IPS-18a (cell line): Measurements from ENCODE around the gene CPD.
"Not testable (repeated sequence)": the region's sequence is repeated elsewhere in the genome, so short reads cannot be mapped to it uniquely, and the experiment has no call there.

Experiments
- H3K27ac ChIP-seq: one replicate; pipeline ENCODE4 v1.5.1; 2013; ENCODE audit warnings: low read length
- H3K27me3 ChIP-seq: one replicate; pipeline ENCODE4 v1.6.1; 2013; ENCODE audit warnings: mild to moderate bottlenecking, low read length; ENCODE audit not compliant: control insufficient read depth, insufficient read depth
- H3K36me3 ChIP-seq: one replicate; pipeline ENCODE4 v1.6.1; 2013; ENCODE audit warnings: low read depth, low read length; ENCODE audit not compliant: control insufficient read depth
- H3K4me1 ChIP-seq: one replicate; pipeline ENCODE4 v1.6.1; 2013; ENCODE audit warnings: low read depth, low read length; ENCODE audit not compliant: control insufficient read depth
- H3K4me3 ChIP-seq: one replicate; pipeline ENCODE4 v1.5.1; 2013; ENCODE audit warnings: low read length
- H3K9ac ChIP-seq: one replicate; pipeline ENCODE4 v1.6.1; 2013; ENCODE audit warnings: mild to moderate bottlenecking, low read length, moderate library complexity
- H3K9me3 ChIP-seq: one replicate; pipeline ENCODE4 v1.6.1; 2013; ENCODE audit warnings: low read depth, low read length; ENCODE audit not compliant: control insufficient read depth

CPD gene

DNA sequence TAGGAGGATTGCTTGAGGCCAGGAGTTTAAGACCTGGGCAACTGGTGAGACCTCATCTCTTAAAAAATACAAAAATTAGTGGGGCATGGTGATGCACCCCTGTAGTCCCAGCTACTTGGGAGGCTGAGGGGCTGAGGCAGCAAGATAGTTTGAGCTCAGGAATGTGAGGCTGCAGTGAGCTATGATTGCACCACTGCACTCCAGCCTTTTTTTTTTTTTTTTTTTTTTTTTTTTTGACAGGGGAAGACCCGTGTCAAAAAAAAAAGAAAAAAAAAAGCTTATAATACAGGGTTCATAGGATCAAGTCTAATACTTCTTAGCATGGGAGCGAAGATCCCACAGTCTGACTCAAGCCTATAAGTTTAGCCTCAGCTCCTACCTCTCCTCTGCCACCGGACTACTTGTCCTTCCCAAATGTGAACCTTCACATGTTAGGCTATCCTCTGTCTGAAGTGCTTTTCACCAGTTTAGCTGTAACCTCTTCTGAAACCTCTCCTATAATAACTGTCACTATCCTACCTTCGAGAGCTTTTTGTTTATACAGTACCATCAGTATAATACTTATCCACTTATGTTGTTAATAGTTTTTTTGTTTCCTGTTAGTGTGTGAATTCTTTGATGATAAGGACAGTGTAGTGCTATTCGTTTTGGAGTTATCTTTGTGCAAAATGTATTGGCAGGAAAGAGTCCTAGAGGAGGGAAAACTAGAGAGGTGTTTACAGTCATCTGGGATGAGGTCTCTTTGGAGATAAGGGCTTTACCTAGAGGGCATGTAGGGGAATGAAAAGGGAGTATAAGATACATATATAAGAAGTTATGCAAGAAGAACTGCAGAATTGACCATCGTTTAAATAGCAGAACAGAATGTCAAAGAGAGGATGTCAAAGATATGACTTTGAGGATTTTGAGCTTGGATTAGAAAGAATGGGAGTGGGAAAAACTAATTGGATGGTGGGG lies 15.5 kb downstream of the CPD start:
- Histone ChIP-seq H3K9ac (no peak overlapping the region), H3K4me1 (no peaks in the 10 kb centered on the region), H3K9me3 (no peaks in the 10 kb centered on the region), H3K27me3 (no peaks in the 10 kb centered on the region), H3K4me3 (no peak overlapping the region), H3K27ac (no peak overlapping the region), H3K36me3 (no peaks in the 10 kb centered on the region)

DNA sequence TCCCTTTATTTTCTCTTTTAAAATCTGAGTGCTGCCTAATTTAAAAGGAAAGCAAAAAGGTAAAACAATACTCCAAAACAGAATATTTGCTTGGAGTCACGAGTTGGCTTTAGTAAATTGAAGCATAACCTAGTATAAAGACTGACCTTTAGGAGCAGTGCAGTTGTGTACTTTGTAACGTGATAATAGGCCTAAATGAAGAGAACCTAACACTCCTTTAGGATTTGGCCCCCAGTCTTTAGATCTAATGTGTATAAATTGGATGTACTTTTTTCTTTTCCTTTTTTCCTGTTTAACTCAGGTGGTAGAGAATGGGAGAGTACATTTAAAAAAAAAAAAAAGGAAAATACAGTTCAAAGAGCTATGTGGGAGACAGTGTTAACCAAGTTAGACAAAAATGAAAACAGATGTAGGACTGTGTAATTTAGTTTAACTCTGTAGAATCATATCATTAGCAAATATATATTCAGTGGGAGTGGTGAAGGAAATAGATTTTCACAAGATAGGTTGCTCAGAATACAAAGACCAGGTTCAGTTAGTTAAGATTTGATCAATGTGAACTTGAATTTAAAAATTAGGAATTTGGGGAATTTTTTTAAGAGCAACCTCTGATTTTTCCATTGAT lies 16.8 kb downstream of the CPD start:
- H3K27ac ChIP-seq = no peak overlapping the region
- H3K9me3 ChIP-seq = no peaks in the 10 kb centered on the region

DNA sequence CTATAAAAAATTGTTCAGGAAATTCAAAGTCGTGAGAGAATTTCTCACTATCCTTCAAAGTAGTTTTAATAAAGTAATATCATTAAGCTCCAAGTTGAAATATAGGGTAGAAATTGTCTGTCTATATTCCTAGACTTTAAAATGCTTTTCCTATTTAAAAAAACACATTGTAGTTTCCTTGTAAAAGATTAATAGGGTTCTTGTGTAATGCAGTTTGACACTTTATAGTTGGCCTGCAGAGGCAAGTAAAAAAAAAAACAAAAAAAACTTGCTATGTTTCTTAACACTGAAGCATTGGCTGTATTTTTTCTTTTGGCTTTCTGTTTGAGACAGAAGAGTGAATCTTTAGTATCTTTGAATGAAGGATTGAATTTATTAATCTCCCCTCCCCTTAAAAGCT lies 17.4 kb downstream of the CPD start:
- Histone ChIP-seq H3K27me3 (no peaks in the 10 kb centered on the region), H3K36me3 (no peaks in the 10 kb centered on the region), H3K4me3 (no peak overlapping the region), H3K27ac (no peak overlapping the region), H3K4me1 (no peaks in the 10 kb centered on the region), H3K9me3 (no peaks in the 10 kb centered on the region), H3K9ac (no peak overlapping the region)

More for the DNA sequence above, 16.8 kb downstream of the CPD start:
- H3K36me3 ChIP-seq = no peaks in the 10 kb centered on the region
- no peaks in the 10 kb centered on the region for H3K27me3 ChIP-seq
- H3K4me1 ChIP-seq = no peaks in the 10 kb centered on the region
- no peak overlapping the region for H3K4me3 ChIP-seq
- H3K9ac ChIP-seq = no peak overlapping the region

DNA sequence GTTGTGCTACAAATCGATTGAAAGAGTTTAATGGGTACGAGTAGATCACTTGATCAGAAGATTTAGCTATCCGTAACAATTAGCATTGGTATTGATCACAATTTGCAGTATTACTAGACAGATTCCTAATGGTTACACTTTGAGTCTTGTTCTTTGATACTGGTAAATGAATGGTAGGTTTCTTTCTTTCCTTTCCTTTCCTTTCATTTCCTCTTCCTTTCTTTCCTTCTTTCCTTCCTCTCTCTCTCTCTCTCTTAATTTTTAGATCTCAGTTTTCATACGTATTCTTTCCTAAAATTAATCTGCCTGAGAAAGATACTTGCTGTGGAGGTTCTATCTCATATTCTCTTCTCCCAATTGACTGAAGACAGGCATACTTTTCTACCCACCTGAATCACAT lies 17.9 kb downstream of the CPD start:
- Histone ChIP-seq H3K36me3 (no peaks in the 10 kb centered on the region), H3K4me1 (no peaks in the 10 kb centered on the region), H3K9me3 (no peaks in the 10 kb centered on the region), H3K27me3 (no peaks in the 10 kb centered on the region), H3K4me3 (no peak overlapping the region), H3K27ac (no peak overlapping the region), H3K9ac (no peak overlapping the region)

DNA sequence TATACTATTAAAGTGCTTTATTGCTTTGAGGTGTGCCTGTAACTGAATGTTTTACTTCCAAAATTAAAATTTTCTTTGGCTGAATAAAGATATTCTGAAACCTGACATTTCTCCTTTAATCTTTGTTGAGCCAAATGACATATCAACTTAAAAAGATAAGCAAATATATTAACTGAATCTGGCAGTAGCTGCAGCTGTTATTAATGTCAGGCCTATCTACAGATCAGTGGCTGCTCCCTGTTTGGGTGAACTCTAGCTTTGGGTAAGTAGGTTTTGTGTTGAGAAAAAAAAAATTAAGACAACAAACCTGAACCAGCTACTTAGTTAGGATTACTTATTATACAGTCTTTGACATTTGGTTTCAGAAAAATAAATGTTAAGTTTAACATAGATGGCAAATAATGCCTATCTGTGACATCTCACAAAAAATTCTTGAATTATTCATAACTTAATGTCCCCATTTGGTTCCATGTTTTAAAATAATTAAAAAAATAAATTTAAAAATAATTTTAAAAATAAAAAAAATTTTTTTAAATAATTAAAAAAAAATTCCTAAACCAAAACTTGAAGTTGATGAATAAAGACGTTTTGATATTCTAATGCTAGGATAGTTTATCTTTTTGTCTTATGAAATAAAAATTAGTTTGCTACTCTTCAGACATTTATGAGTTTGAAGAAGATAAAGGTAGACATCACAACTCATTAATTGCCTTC lies 19.8 kb downstream of the CPD start:
- Histone ChIP-seq H3K9me3 (no peaks in the 10 kb centered on the region), H3K4me3 (no peak overlapping the region), H3K36me3 (no peaks in the 10 kb centered on the region), H3K27ac (no peak overlapping the region), H3K4me1 (no peaks in the 10 kb centered on the region), H3K9ac (no peak overlapping the region), H3K27me3 (no peaks in the 10 kb centered on the region)

DNA sequence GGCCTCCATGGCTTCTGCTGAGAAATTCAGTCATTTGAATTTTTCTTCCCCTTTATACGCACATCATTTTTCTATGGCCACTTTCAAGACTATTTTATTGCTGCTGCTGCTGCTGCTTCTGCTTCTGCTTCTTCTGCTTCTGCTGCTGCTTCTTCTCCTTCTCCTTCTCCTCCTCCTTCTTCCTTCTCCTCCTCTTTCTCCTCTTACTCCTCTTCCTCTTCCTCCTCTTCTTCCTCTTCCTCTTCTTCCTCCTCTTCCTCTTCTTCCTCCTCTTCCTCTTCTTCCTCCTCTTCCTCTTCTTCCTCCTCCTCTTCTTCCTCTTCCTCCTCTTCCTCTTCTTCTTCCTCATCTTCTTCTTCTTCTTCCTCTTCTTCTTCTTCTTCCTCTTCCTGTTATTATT lies 22.4 kb downstream of the CPD start:
- no peak overlapping the region for H3K4me3 ChIP-seq
- peaks cover 15% of the 10 kb centered on the region for H3K4me1 ChIP-seq
- H3K9me3 ChIP-seq = no peaks in the 10 kb centered on the region
- no peaks in the 10 kb centered on the region for H3K27me3 ChIP-seq
- no peaks in the 10 kb centered on the region for H3K36me3 ChIP-seq
- no peak overlapping the region for H3K9ac ChIP-seq
- H3K27ac ChIP-seq = no peak overlapping the region

DNA sequence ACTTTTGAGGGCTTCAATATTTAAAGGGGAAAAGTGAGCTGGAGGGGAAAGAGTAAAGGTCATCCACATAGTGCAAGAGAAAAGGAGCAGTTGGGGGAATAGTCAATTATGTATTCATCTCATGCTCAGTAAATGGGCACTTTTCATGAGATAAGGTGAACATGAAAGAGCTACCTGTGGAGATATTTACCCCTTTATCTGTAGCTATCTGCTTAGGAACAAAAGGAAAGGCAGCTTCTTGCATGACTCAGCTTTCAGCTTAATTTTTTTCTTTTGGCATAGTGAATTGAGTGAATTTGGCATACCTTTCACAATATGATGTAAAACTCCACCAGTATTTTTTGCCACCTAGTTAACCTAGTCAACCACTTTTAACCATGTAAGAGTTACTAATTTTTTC lies 26.4 kb downstream of the CPD start:
- Histone ChIP-seq H3K36me3 (no peaks in the 10 kb centered on the region), H3K9me3 (no peaks in the 10 kb centered on the region), H3K9ac (peak overlapping the region; percentile 50), H3K27ac (peak overlapping the region; percentile 61), H3K27me3 (no peaks in the 10 kb centered on the region), H3K4me1 (peaks cover 17% of the 10 kb centered on the region), H3K4me3 (peak overlapping the region; percentile 50)

DNA sequence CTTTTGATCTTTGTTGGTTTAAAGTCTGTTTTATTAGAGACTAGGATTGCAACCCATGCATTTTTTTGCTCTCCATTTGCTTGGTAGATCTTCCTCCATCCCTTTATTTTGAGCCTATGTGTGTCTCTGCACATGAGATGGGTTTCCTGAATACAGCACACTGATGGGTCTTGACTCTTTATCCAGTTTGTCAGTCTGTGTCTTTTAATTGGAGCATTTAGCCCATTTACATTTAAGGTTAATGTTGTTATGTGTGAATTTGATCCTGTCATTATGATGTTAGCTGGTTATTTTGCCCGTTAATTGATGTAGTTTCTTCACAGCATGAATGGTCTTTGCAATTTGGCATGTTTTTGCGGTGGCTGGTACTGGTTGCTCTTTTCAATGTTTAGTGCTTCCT lies 31.9 kb downstream of the CPD start:
- not testable (repeated sequence) for H3K9ac ChIP-seq, H3K9me3 ChIP-seq, H3K36me3 ChIP-seq, H3K4me3 ChIP-seq, H3K4me1 ChIP-seq, H3K27ac ChIP-seq, H3K27me3 ChIP-seq

DNA sequence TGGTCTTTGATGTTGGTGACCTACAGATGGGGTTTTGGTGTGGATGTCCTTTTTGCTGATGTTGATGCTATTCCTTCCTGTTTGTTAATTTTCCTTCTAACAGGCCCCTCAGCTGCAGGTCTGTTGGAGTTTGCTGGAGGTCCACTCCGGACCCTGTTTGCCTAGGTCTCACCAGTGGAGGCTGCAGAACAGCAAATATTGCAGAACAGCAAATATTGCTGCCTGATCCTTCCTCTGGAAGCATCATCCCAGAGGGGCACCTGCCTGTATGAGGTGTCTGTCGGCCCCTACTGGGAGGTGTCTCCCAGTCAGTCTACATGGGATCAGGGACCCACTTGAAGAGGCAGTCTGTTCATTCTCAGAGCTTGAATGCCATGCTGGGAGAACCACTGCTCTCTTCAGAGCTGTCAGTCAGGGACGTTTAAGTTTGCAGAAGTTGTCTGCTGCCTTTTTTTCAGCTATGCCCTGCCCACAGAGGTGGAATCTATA lies 33.3 kb downstream of the CPD start:
- not testable (repeated sequence) for H3K27ac ChIP-seq, H3K36me3 ChIP-seq, H3K4me1 ChIP-seq

DNA sequence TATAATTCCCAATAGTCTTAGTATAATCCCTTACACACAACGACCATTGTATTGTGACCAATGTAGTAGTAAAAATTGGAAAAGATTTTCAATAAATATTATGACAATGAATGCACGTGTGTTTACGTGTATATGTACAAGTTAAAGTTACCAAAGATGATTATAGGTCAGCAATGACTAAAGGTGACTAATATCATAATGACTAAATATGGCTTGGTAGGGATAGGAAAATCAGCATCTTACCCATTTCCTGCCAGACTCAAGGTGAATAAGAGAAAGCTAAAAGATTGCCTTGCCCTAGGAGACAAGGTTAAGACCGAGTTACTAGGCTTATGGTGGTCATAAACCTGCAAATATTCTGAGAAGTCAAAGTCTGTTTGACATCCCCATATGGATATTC lies 34.4 kb downstream of the CPD start:
- no peaks in the 10 kb centered on the region for H3K4me1 ChIP-seq
- H3K9me3 ChIP-seq = no peaks in the 10 kb centered on the region
- H3K9ac ChIP-seq = no peak overlapping the region
- H3K36me3 ChIP-seq = no peaks in the 10 kb centered on the region
- H3K4me3 ChIP-seq = no peak overlapping the region
- no peaks in the 10 kb centered on the region for H3K27me3 ChIP-seq
- no peak overlapping the region for H3K27ac ChIP-seq

More for the DNA sequence above, 33.3 kb downstream of the CPD start:
- not testable (repeated sequence) for H3K4me3 ChIP-seq, H3K9me3 ChIP-seq, H3K27me3 ChIP-seq, H3K9ac ChIP-seq

DNA sequence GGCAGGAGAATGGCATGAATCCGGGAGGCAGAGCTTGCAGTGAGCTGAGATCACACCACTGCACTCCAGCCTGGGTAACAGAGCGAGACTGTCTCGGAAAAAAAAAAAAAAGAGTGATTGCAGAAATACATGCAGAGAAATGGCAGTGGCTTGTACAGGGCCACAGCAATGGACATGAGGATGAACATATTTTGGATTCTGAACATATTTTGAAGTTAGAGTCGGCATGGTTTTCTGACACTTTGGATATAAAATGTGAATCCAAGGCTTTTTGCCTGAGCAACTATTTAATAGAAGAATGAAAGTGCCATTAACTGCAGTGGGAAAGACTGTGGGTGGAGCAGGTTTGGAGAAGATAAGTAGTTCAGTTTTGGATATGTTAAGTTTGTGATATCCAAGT lies 35.8 kb downstream of the CPD start:
- Histone ChIP-seq H3K27me3 (no peaks in the 10 kb centered on the region), H3K9me3 (no peaks in the 10 kb centered on the region), H3K4me3 (no peak overlapping the region), H3K4me1 (no peaks in the 10 kb centered on the region), H3K9ac (no peak overlapping the region), H3K27ac (no peak overlapping the region), H3K36me3 (no peaks in the 10 kb centered on the region)
